EL (cell line): ENCODE measurements around the gene WNT7A.
A peak's percentile ranks its signal among the peaks of the same experiment; 100 is the strongest.

Experiments used
- DNase-seq: peaks from one replicate; pipeline ENCODE4 v3.0.0-alpha.2; 2016

WNT7A gene

DNA sequence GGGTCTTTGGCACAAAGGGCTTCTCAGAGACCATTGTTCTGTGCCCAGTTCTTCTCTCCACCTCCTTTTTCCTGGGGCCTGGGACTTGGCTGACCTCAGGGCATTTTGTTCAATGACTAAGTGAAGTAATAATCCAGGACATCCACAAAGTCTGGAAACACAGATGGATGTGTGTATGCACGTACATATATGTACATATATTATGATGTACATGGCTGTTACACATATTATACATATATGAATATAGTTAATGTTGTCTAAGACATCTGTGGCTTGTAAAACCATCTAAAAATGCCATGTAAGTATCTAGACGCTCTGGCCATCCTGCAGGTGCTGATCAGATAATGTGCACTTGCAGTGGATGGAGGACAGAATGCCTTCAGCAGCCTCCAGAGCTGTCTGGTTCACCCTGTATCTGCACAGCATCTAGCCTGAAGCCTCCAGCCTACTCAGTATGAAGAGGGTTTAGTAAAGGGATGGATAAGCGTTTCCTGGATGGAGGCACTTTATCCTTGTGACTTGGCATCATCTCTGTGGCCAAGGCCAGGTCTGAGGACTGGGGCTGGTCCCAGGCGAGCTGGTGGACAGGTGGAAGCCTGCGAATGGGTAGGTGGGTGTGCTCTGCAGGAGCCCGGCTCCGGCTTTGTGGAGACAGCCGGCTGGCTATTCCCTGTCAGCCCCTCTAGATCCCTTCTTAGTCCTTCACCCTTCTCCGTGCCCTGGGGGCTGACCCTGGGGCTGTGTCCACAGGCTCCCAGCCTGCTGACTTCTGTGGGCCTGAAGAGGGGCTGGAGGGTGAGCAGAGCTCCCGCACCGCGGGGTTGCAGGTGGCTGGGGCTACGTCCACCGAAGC, 88.4 kb downstream of the WNT7A start:
- DNase-seq, result no peak

DNA sequence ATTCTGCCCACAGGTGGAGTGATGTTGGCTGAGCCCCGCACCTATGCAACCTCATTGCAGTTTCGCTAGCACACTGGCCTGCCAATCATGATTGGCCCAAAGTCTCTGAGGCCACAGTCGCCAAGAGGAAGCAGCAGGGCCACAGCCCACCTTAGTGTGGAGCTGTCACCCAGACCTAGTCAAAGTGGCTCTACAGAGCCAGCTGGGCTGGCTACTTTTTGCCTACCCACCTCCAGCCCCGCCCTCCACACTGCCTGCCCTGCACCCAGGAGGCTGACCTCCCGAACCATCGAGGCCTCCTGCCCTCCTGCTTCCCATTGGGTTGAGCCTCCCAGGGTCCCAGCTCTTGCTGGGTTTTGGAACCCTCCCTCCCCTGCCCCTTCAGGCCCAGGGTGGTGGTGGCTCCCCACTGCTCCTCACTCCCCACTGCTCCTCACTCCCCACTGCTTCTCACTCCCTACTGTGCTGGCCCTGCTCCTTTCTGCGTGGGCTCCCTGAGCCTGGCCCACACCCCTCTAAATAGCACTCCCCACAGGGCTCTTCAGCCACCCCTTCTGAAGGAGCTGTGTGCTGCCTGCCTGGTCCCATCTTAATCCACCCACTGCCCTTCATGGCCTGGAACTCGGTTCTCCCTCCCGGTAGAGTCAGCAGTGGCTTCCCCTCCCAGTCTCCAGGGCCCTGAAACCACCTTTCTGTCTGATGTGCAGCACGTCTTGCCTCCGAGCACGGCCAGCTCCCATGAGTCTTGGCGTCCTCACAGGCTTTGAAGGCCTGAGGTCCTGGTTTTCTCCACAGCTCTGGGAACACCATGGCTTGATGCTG, 89.3 kb downstream of the WNT7A start:
- DNase-seq, result no peak

- no peak for DNase-seq
Observed at GRCh38 chr3:13788522-13789424, 91.1 kb downstream of the WNT7A start.

GRCh38 chr3:13787533-13788132, 92.2 kb downstream of the WNT7A start:
- no peak for DNase-seq

DNA sequence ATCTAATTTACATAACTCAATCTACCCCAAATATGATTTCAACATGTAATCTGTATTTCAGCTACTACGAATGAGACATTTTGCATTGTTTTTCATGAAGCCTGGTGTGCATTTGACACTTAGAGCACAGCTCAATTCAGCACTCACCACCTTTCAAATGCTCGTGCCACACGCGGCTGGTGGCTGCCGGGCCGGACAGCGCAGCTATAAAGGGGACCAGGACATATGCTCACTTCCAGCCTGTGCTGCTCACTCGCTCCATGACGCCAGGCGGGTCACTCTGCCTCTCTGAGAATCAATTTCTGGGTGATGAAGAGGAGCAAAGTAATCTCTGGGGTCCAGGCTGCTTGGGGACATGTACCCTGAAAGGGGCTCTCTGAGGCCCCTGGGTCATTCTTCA, 93.1 kb downstream of the WNT7A start:
- DNase-seq, result no peak

DNA sequence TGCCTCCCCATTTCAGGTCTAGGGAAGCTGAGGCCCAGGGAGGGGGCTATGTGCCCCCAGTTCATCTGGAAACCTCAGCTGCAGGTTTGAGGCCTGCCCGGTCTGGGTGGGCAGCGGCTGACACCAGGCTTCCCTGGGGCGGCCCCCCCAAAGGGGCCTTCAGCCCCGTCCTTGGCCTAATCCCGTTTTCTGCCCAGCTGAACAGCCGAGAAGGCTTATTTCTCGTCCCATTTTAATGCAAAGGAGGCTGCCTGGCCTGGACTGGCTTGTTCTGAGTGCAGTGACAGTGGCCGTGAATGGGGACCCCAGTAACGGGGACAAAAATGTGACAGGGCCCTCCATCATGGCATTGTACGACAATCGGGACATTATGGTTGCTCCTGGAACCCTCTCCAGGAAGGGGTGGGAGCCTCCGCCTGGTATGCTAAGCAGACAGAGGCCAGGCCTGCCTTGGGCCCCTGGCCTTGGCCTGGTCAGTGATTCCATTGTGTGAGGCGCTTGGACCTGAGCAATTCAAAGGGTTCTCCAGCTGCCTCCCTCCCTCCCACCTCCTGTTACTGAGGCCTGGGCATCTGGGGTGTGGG, 93.9 kb downstream of the WNT7A start:
- DNase-seq, result no peak

DNA sequence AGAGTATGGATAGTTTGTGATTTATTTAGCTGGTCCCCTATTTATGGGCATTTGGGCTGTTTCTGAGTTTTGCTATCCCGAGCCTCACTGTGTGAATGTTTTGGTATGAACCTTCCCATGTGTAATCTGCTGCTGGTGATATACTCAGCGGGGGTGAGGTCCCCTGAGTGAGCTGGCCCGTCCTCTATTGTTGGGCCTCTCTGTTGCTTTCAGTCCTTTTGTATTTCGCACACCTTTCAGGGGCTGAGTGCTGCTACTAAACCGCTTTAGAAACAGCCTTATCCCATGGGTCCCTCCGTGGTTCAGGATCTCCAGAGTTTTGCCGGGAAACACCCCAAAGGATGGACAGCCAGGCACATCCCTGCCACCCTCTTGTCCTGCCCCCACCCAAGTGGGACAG, 94.5 kb downstream of the WNT7A start:
- no peak for DNase-seq

DNA sequence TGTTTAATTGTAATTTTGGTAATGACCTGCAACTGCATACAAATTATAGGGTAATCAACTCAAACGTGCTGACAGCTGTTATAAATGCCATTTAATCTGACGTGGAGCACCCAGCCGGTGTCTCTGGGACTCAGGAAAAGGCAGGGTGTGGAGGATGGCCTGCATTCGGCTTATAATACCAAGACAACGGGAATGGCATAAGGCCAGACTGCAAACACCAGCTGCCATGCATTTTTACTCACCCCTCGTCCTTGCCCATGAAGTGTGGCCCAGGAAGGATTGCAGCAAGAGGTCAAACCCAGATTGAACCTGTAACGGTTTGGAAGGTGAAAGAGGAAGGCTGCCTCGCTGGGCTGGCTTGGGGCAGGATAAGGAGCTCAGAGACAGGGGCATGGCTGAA, 96.4 kb downstream of the WNT7A start:
- no peak for DNase-seq

GRCh38 chr3:13782501-13782900, 97.4 kb downstream of the WNT7A start:
- DNase-seq, result no peak

DNA sequence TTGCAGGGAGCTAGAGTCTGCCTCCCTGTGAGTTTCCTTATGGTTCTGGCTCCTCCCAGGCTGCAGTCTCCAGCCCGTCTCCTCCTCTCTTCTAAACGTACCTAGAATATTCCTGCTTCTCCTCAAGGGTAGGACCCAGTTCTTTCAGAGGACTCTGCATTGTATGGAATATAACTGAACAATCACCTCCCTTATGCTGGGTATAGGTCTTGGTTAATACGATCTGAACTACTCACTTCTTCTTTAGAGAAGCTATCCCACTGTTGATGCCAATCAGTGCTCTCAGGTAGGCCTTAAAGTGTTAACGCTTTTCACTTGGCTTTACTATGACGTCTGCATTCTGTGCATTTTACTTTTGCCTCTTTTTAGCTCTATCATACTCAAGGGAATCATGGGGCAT, 98.5 kb downstream of the WNT7A start:
- DNase-seq, result no peak

GRCh38 chr3:13780432-13781176, 99.3 kb downstream of the WNT7A start:
- no peak for DNase-seq

- DNase-seq, result no peak
Observed at GRCh38 chr3:13776253-13777050, 103.4 kb downstream of the WNT7A start.

- no peak for DNase-seq
Observed at GRCh38 chr3:13772885-13773745, 106.8 kb downstream of the WNT7A start.

GRCh38 chr3:13772321-13772745, 107.5 kb downstream of the WNT7A start:
- no peak for DNase-seq

DNA sequence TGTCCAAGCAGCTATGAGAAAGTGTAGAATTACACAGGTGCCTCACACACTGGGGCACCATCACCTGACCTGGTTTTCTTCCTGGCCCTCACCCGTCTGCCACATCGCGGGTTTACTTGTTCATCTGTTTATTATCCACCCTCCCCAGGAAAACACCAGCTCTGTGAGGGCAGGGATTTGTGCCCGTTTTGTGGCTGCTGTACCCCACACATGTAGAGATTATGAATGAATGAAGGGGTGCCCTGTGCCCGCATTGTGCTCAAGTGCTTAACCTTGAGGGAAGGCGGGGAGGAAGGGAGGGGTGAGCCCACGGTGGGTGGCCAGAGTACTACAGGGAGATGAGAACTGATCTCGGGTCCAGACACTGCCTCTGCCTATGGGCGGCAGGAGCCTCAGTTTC, 108.4 kb downstream of the WNT7A start:
- no peak for DNase-seq

DNA sequence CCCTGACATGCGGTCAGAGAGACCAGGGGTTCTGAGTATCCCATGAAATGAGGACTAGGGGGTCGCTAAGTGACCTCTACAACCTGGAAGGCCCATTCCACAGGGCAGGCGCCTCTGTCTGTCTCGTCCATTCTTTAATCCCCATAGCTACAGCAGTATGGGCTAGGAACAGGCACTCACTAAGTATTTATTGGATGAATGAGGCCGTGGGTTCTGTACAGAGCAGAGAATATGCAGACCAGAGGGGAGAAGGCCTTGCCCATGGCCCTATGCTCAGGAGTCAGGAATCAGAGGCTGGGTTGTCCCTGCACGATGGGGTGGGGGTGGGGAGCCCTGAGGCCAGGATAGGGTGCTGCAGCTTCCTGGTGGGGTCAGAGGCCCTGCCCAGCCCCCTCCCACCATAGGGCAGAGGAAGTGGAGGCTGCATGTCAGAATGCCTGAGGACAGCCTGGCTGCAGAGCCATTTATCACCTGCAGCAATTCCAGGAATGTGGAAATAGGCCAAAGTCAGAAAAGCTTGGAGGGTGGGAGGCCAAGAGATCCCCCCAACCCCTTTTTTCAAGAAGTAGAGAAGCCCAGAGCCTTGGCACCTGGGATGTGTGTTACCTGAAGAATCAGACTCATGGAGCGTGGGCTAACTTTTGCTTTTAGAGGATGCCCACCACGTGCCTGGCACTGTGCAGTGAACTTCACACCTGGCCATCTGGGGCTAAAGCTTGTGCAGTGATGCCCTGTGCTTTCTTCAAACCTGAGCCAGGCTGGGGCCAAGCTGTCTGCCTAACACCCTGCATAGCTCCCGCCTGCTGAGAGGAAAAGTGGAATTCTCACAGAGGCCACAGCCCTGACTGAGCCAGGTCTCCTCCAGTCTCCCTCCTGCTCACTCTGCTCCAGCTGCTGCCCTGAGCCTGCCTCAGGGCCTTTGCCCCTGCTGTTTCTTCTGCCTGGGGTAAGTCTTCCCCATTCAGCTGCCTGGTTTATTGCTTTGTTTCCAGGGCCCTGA, 109.4 kb downstream of the WNT7A start:
- peak; percentile 6 for DNase-seq

- no peak for DNase-seq
Observed at GRCh38 chr3:13769422-13769821, 110.4 kb downstream of the WNT7A start.

DNA sequence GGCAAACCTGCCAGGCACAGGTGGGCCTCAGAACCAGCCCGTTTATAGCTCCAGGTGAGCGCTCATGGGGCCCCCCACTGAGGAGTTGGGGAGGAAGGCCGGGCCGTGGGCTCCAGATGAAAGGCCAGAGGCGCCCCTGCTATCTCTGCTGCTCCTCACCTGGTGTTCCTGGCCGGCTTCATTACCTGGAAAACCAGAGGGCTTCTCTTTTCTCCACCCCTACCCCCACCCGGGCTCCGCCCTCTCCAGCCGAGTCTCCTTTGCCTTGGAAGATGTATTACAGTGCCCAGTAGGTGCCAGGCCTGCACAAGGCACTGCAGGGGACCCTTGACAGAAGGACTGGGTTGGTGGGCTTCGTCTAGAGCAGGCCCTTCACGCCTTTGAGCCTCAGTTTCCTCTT, 111.4 kb downstream of the WNT7A start:
- no peak for DNase-seq
